Calu3 (cell line): ENCODE results near the gene KRT222. TPM values are rescaled to one million over a fixed set of nuclear protein-coding genes. Genes with fewer than 3 reads are reported as not detected.

Experiments
- BruUV-seq: library from RNA; stranded (reverse); fragments of 400-500 nt; replicated peaks from 2 replicates; lab custom pipeline; 2021; lab: Mats Ljungman, UMichigan
- CTCF ChIA-PET: fragments of 300-600 bp; sonication (Branson Sonifier 250); formaldehyde crosslinking; loops from one replicate; lab custom pipeline; 2022; ENCODE audit warnings: antibody characterized with exemption; lab: Charles Lee
- DNase-seq: peaks from one replicate; pipeline ENCODE4 v3.0.0; 2022
- H3K27ac Mint-ChIP-seq: one replicate; pipeline ENCODE4 v1.8.0; 2022; ENCODE audit warnings: mixed read lengths; ENCODE audit not compliant: unreplicated experiment
- H3K27me3 Mint-ChIP-seq: one replicate; pipeline ENCODE4 v1.8.0; 2022; ENCODE audit warnings: mixed read lengths; ENCODE audit not compliant: unreplicated experiment
- H3K36me3 Mint-ChIP-seq: one replicate; pipeline ENCODE4 v1.8.0; 2022; ENCODE audit warnings: mild to moderate bottlenecking, moderate library complexity, mixed read lengths; ENCODE audit not compliant: insufficient read depth, unreplicated experiment
- H3K4me1 Mint-ChIP-seq: one replicate; pipeline ENCODE4 v1.8.0; 2022; ENCODE audit warnings: mild to moderate bottlenecking, low read depth, mixed read lengths; ENCODE audit not compliant: unreplicated experiment
- H3K4me3 Mint-ChIP-seq: one replicate; pipeline ENCODE4 v1.8.0; 2022; ENCODE audit warnings: mild to moderate bottlenecking, low read depth, moderate library complexity, mixed read lengths; ENCODE audit not compliant: unreplicated experiment
- H3K9me3 Mint-ChIP-seq: one replicate; pipeline ENCODE4 v1.8.0; 2022; ENCODE audit warnings: low read depth, mixed read lengths; ENCODE audit not compliant: unreplicated experiment
- intact Hi-C: fragments of 100-400 bp; cut with micrococcal nuclease; formaldehyde crosslinking; loops from one replicate; pipeline ENCODE4 v1.10.0; 2022; ENCODE audit not compliant: unreplicated experiment
- total RNA-seq: library from RNA; stranded (reverse); gene quantifications from 2 replicates; pipeline ENCODE4 v1.2.3, GENCODE V29; 2022
- TF ChIP-seq, protein P1 (sequence below): fragments of 200-600 bp; IDR thresholded peaks from one replicate; pipeline ENCODE4 v1.8.0; 2022; ENCODE audit warnings: antibody characterized with exemption; ENCODE audit not compliant: unreplicated experiment

KRT222 gene
- total RNA-seq, 1 experiment from 2014 or later: not detected

DNA sequence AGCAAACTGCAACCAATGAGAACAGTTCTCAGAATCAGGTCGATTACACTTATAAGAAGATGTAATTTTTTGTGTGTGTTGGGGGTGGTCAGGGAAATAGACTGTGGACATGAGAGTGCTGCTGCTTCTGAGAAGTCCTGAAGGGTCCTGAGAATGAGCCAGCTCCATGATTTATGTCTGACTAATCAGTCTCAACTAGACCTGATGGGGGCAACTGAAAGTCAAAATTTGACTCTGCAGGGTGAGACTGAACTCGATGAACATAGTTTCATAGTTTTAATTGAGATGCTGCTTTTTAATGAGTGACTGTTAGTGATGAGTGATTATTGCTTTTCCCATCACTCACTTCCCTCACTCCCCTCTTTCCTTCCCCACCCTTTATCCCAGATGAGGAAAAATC lies 54.6 kb downstream of the KRT222 start:
- H3K36me3 Mint-ChIP-seq: no peaks in the 10 kb centered on the region
- intact Hi-C loops: loop anchor here (2.0 kb wide), 1 partner anchor 40 kb away; no protein-coding TSS in a partner anchor
- TF ChIP-seq, protein P1, sequence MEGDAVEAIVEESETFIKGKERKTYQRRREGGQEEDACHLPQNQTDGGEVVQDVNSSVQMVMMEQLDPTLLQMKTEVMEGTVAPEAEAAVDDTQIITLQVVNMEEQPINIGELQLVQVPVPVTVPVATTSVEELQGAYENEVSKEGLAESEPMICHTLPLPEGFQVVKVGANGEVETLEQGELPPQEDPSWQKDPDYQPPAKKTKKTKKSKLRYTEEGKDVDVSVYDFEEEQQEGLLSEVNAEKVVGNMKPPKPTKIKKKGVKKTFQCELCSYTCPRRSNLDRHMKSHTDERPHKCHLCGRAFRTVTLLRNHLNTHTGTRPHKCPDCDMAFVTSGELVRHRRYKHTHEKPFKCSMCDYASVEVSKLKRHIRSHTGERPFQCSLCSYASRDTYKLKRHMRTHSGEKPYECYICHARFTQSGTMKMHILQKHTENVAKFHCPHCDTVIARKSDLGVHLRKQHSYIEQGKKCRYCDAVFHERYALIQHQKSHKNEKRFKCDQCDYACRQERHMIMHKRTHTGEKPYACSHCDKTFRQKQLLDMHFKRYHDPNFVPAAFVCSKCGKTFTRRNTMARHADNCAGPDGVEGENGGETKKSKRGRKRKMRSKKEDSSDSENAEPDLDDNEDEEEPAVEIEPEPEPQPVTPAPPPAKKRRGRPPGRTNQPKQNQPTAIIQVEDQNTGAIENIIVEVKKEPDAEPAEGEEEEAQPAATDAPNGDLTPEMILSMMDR: no peak
- no TSS peak for BruUV-seq
- peaks cover 100% of the 10 kb centered on the region for H3K27me3 Mint-ChIP-seq
- CTCF ChIA-PET: interaction anchor here (0.5 to 11.7 kb wide), 11 partner anchors 10 to 966 kb away, joined by 3 to 262 read pairs (median 4); no protein-coding TSS in a partner anchor
- peaks cover 6% of the 10 kb centered on the region for H3K4me1 Mint-ChIP-seq
- no peak overlapping the region for H3K4me3 Mint-ChIP-seq
- H3K27ac Mint-ChIP-seq: no peak overlapping the region
- H3K9me3 Mint-ChIP-seq: no peaks in the 10 kb centered on the region
- DNase-seq: no peak

DNA sequence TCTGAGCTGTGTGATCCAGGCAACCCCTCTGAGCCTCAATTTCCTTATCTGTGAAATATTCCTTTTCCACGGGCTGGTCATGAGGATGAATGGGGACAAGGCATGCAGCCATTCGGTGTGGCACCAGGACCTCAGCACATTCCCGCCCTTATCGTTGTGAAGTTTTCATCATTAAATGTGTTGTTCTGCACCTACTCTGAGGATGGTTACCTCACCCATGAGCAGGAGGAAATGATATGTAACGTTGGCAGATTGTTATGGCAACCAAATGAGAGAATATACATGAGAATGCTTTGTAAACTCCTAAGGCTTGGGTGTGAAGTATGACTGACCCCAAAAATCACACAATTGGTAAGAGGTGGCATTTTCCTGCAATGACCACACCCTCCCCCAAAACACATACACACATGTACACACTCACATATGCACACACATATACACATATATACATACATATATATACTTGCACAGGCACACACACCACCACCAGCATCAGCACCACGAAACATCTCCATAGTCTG lies 56.9 kb downstream of the KRT222 start:
- CTCF ChIA-PET: interaction anchor here (0.6 to 5.7 kb wide), 5 partner anchors 12 to 975 kb away, joined by 3 to 44 read pairs (median 3); no protein-coding TSS in a partner anchor
- TF ChIP-seq, protein P1: no peak
- H3K27me3 Mint-ChIP-seq: peaks cover 95% of the 10 kb centered on the region
- no peak overlapping the region for H3K27ac Mint-ChIP-seq
- no peaks in the 10 kb centered on the region for H3K4me1 Mint-ChIP-seq
- H3K9me3 Mint-ChIP-seq: no peaks in the 10 kb centered on the region
- no TSS peak for BruUV-seq
- no peak for DNase-seq
- no peak overlapping the region for H3K4me3 Mint-ChIP-seq
- H3K36me3 Mint-ChIP-seq: no peaks in the 10 kb centered on the region
- intact Hi-C loops: no loop called here

DNA sequence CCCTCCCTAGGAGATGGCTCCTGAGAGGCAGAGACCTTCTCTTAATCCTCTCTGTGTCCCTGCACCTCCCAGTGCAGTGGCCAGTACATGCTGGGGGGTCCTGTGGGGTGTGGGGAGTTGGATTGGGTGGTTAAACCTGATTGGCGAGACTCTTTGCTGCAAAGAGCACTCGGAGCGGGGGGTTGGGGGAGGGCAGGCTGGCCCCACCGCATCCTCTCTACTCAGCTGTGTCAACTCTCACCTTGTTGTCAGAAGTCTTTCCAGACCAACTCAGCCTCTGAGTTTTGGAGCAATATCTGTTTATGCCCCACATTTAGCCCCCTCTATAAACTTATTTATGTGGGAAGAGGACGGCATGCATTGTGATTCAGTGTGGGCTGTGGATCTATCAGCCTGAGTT lies 57.3 kb downstream of the KRT222 start:
- no TSS peak for BruUV-seq
- intact Hi-C loops: no loop called here
- H3K27ac Mint-ChIP-seq: no peak overlapping the region
- H3K4me3 Mint-ChIP-seq: no peak overlapping the region
- TF ChIP-seq, protein P1: no peak
- no peaks in the 10 kb centered on the region for H3K4me1 Mint-ChIP-seq
- H3K27me3 Mint-ChIP-seq: peaks cover 90% of the 10 kb centered on the region
- no peaks in the 10 kb centered on the region for H3K36me3 Mint-ChIP-seq
- CTCF ChIA-PET: interaction anchor here (0.8 to 6.3 kb wide), 4 partner anchors 7 to 48 kb away, joined by 3 to 69 read pairs (median 24); no protein-coding TSS in a partner anchor
- DNase-seq: no peak
- H3K9me3 Mint-ChIP-seq: no peaks in the 10 kb centered on the region

- H3K4me1 Mint-ChIP-seq: no peaks in the 10 kb centered on the region
- CTCF ChIA-PET: interaction anchor here (0.6 to 6.3 kb wide), 4 partner anchors 8 to 466 kb away, joined by 5 to 69 read pairs (median 27); partner anchors contain the start of gene CASC3
- intact Hi-C loops: no loop called here
- TF ChIP-seq, protein P1: no peak
- no peak for DNase-seq
- no peak overlapping the region for H3K4me3 Mint-ChIP-seq
- no TSS peak for BruUV-seq
- H3K27ac Mint-ChIP-seq: no peak overlapping the region
- peaks cover 81% of the 10 kb centered on the region for H3K27me3 Mint-ChIP-seq
- no peaks in the 10 kb centered on the region for H3K9me3 Mint-ChIP-seq
- no peaks in the 10 kb centered on the region for H3K36me3 Mint-ChIP-seq
These were observed 58.2 kb downstream of the KRT222 start for GRCh38 chr17:40606548-40607353.
